Endothelial cell of umbilical vein (primary cell): ENCODE measurements around the gene HLA-DPB1. TPM values are rescaled to one million over a fixed set of nuclear protein-coding genes. Genes with fewer than 3 reads are reported as not detected.

Experiments used
- BruUV-seq: library from RNA; stranded (reverse); fragments of 400-500 nt; replicated peaks from 2 replicates; lab custom pipeline; 2021; lab: Mats Ljungman, UMichigan
- CTCF ChIA-PET: fragments of 300-600, 350-600 bp; sonication (Branson Sonifier 250); formaldehyde crosslinking; loops from one replicate; lab custom pipeline; 2021; ENCODE audit warnings: antibody characterized with exemption, inconsistent platforms; lab: Charles Lee
- POLR2A ChIA-PET: fragments of 300-600, 350-600 bp; sonication (Branson Sonifier 250); formaldehyde crosslinking; loops from one replicate; lab custom pipeline; 2021; ENCODE audit warnings: antibody characterized with exemption, inconsistent platforms; lab: Charles Lee
- DNase-seq: peaks from one replicate; pipeline ENCODE4 v3.0.0-alpha.2; 2011; ENCODE audit warnings: low read depth, low spot score
- FAIRE-seq: peaks from 2 replicates; lab custom pipeline; 2011; peaks lifted over from hg19 to GRCh38; lab: Jason Lieb, UNC
- H2AFZ ChIP-seq: 2 replicates; pipeline ENCODE4 v1.6.0; 2012; ENCODE audit warnings: low read depth, low read length, control low read depth, inconsistent platforms
- H3K27ac ChIP-seq: 2 replicates; pipeline ENCODE4 v1.5.1; 2011; ENCODE audit warnings: low read depth, mild to moderate bottlenecking, control low read depth, low read length, moderate library complexity; ENCODE audit not compliant: insufficient read depth
- H3K27me3 ChIP-seq, 2 experiments: 2 replicates each; pipeline versions ENCODE4 v1.6.0 to v1.6.1; 2011; ENCODE audit warnings: low read length in 2 of 2, mixed read lengths in 1 of 2; ENCODE audit not compliant: control insufficient read depth in 2 of 2, insufficient read depth in 2 of 2
- H3K36me3 ChIP-seq, 2 experiments: 2 replicates in 1 of 2; 3 replicates in 1 of 2; pipeline ENCODE4 v1.5.1; 2011; ENCODE audit warnings: low read length in 2 of 2, mild to moderate bottlenecking in 1 of 2, moderate library complexity in 1 of 2; ENCODE audit not compliant: control insufficient read depth in 2 of 2, insufficient read depth in 2 of 2; ENCODE audit errors: extremely low read depth in 1 of 2
- H3K4me1 ChIP-seq: 3 replicates; pipeline ENCODE4 v1.5.1; 2011; ENCODE audit warnings: mild to moderate bottlenecking, low read length; ENCODE audit not compliant: control insufficient read depth, insufficient read depth; ENCODE audit errors: extremely low read depth
- H3K4me2 ChIP-seq: 2 replicates; pipeline ENCODE4 v1.6.1; 2011; ENCODE audit warnings: low read length, control low read depth, mixed read lengths; ENCODE audit not compliant: insufficient read depth
- H3K4me3 ChIP-seq, 3 experiments: fragments of 200-600 bp in 1 of 3; sonication (generic), shearing (Covaris generic) in 1 of 3; replicated peaks in 1 of 3; 2 replicates each; pipeline ENCODE4 v1.5.1; 2011 to 2016; ENCODE audit warnings: control low read depth in 3 of 3, low read length in 3 of 3, mild to moderate bottlenecking in 2 of 3, inconsistent platforms in 1 of 3, low read depth in 1 of 3, moderate library complexity in 1 of 3; ENCODE audit not compliant: insufficient read depth in 1 of 3
- H3K79me2 ChIP-seq: 2 replicates; pipeline ENCODE4 v1.6.0; 2012; ENCODE audit warnings: low read length, inconsistent platforms; ENCODE audit not compliant: control insufficient read depth, insufficient read depth
- H3K9ac ChIP-seq: replicated peaks from 2 replicates; pipeline ENCODE3; 2011; ENCODE audit warnings: low read length, control low read depth; ENCODE audit not compliant: insufficient read depth; ENCODE audit errors: extremely low read depth
- H3K9me1 ChIP-seq: replicated peaks from 3 replicates; pipeline ENCODE4 v1.6.0; 2011; ENCODE audit warnings: mild to moderate bottlenecking, low read length; ENCODE audit not compliant: control insufficient read depth, insufficient read depth; ENCODE audit errors: extremely low read depth
- H3K9me3 ChIP-seq: replicated peaks from 2 replicates; pipeline ENCODE4 v1.5.1; 2012; ENCODE audit warnings: low read length, inconsistent platforms; ENCODE audit not compliant: control insufficient read depth, insufficient read depth
- H4K20me1 ChIP-seq: replicated peaks from 2 replicates; pipeline ENCODE3; 2011; ENCODE audit warnings: mild to moderate bottlenecking, low read length; ENCODE audit not compliant: control insufficient read depth, insufficient read depth; ENCODE audit errors: extremely low read depth
- EZH2 ChIP-seq: IDR thresholded peaks from 2 replicates; pipeline ENCODE4 v1.6.1; 2012; ENCODE audit warnings: borderline replicate concordance, low read depth, mild to moderate bottlenecking, moderate library complexity, low read length, inconsistent platforms; ENCODE audit not compliant: severe bottlenecking
- FOS ChIP-seq: IDR thresholded peaks from 2 replicates; pipeline ENCODE4 v1.6.1; 2011; ENCODE audit warnings: mild to moderate bottlenecking, low read length, moderate library complexity, borderline replicate concordance; ENCODE audit not compliant: insufficient read depth
- GATA2 ChIP-seq: IDR thresholded peaks from 2 replicates; pipeline ENCODE4 v1.7.0; 2011; ENCODE audit warnings: low read depth, mild to moderate bottlenecking, moderate library complexity, mixed read lengths, low read length; ENCODE audit not compliant: insufficient read length, insufficient read depth
- JUN ChIP-seq: IDR thresholded peaks from 2 replicates; pipeline ENCODE4 v1.6.1; 2011; ENCODE audit warnings: borderline replicate concordance, low read depth; ENCODE audit not compliant: insufficient read length, insufficient read depth
- MYC ChIP-seq: IDR thresholded peaks from one replicate; pipeline ENCODE4 v1.6.1; 2011; ENCODE audit warnings: mild to moderate bottlenecking, low read depth, low read length
- POLR2A ChIP-seq: IDR thresholded peaks from 2 replicates; pipeline ENCODE4 v1.6.1; 2012; ENCODE audit warnings: low read depth, mild to moderate bottlenecking, control low read depth, low read length
- POLR2AphosphoS5 ChIP-seq: IDR thresholded peaks from 2 replicates; pipeline ENCODE4 v1.6.1; 2012; ENCODE audit warnings: low read depth, mild to moderate bottlenecking, control low read depth, low read length, moderate library complexity; ENCODE audit not compliant: insufficient read depth
- dilution Hi-C: fragments of 300-500 bp; cut with MboI; formaldehyde crosslinking; loops from one replicate; pipeline ENCODE4 v1.15.0; 2019; ENCODE audit warnings: low sequenced_read_pairs; ENCODE audit not compliant: extremely low pct_ligation_motif_present
- intact Hi-C: fragments of 100-400 bp; cut with micrococcal nuclease; formaldehyde crosslinking; loops from one replicate; pipeline ENCODE4 v1.10.0; 2022
- polyA plus RNA-seq, 4 experiments: library from polyadenylated mRNA; depleted of rRNA in 3 of 4; stranded (reverse) in 3 of 4; unstranded in 1 of 4; fragments of >200 nt; gene quantifications; 2 replicates each; pipeline versions ENCODE4 v1.2.1 to v1.2.3, GENCODE V29; 2011 to 2012; ENCODE audit warnings: missing spikeins in 1 of 4
- total RNA-seq: library from RNA; stranded (reverse); gene quantifications from 2 replicates; pipeline ENCODE4 v1.2.3, GENCODE V29; 2021
- TF ChIP-seq, protein P1 (sequence below): IDR thresholded peaks from 2 replicates; pipeline ENCODE4 v1.6.1; 2011; ENCODE audit not compliant: insufficient read depth, insufficient read length
- TF ChIP-seq, protein P2 (sequence below), 2 donors: IDR thresholded peaks; 1 replicate in 1 of 2; 2 replicates in 1 of 2; pipeline ENCODE4 v1.5.1; 2011; ENCODE audit warnings: low read length in 2 of 2, mild to moderate bottlenecking in 2 of 2, moderate library complexity in 2 of 2, control low read depth in 1 of 2, inconsistent platforms in 1 of 2, low read depth in 1 of 2; ENCODE audit not compliant: insufficient read depth in 1 of 2; ENCODE audit errors: extremely low read depth in 1 of 2

The HLA-DPB1 gene
- total and polyA plus RNA-seq, 2 donors (not counting 3 experiments of a cell fraction or from before 2014, with no cell fraction given): 2.3 to 38.0 TPM

DNA sequence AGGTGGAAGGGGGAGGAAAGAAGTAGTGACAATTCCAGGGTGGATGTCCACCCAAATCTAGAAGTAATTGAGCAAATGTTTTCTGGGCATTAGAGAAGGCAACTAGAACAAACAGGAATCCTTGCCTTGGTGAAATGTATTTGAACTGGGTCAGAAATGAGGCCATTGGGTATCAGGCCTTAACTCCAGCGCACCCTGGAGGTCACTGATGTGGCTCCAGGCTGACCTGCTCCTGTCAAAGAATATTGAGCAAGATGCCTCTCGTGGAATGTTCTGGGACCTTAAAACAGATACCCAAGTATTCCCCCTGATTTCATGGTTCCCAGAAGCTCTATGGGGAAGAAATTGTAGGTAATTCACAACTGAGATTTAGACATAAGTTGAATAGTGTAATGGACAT lies 6.9 kb downstream of the HLA-DPB1 start:
- CTCF ChIA-PET: interaction anchor here (1.0 to 5.3 kb wide), 4 partner anchors 10 to 67 kb away, joined by 3 to 88 read pairs (median 3); partner anchors contain the start of gene HLA-DPA1
- peak; percentile 67 for FAIRE-seq

DNA sequence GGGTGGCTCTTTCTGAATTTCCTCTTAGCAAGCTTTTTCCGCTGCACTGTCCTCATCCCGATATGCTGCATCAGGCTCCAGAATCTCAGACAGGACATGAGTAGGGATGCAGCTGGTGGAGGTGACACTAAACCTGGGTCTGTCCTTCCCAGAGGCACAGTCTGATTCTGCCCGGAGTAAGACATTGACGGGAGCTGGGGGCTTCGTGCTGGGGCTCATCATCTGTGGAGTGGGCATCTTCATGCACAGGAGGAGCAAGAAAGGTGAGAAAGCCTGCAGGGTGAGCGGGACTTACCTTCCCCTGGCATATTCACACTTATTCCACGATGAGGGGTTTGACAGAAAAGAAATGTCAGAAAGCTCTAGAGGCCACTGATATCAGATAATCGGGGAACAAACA lies 9.8 kb downstream of the HLA-DPB1 start:
- DNase-seq (no peak), FAIRE-seq (no peak)
- H3K36me3 ChIP-seq: no peaks in the 10 kb centered on the region
- no peaks in the 10 kb centered on the region for H4K20me1 ChIP-seq
- H3K9me1 ChIP-seq: no peaks in the 10 kb centered on the region
- dilution Hi-C loops: no loop called here
- H3K79me2 ChIP-seq: no peaks in the 10 kb centered on the region
- no peaks in the 10 kb centered on the region for H3K9me3 ChIP-seq
- H3K4me1 ChIP-seq: peaks cover 2% of the 10 kb centered on the region
- no peak overlapping the region for H3K9ac ChIP-seq
- H3K27ac ChIP-seq: no peak overlapping the region
- no peak overlapping the region for H3K4me2 ChIP-seq
- ChIA-PET POLR2A (no interaction called here), CTCF (interaction anchor here (1.3 kb wide), 1 partner anchor 10 kb away, joined by 5 read pairs; the partner anchor contains the start of gene HLA-DPB1)
- no peak overlapping the region for H2AFZ ChIP-seq
- H3K4me3 ChIP-seq: no peak overlapping the region
- TF ChIP-seq POLR2A: no peak
- TF ChIP-seq MYC: no peak
- TF ChIP-seq FOS: no peak
- TF ChIP-seq EZH2: no peak
- TF ChIP-seq, protein P1, sequence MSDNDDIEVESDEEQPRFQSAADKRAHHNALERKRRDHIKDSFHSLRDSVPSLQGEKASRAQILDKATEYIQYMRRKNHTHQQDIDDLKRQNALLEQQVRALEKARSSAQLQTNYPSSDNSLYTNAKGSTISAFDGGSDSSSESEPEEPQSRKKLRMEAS: no peak
- TF ChIP-seq, protein P2, sequence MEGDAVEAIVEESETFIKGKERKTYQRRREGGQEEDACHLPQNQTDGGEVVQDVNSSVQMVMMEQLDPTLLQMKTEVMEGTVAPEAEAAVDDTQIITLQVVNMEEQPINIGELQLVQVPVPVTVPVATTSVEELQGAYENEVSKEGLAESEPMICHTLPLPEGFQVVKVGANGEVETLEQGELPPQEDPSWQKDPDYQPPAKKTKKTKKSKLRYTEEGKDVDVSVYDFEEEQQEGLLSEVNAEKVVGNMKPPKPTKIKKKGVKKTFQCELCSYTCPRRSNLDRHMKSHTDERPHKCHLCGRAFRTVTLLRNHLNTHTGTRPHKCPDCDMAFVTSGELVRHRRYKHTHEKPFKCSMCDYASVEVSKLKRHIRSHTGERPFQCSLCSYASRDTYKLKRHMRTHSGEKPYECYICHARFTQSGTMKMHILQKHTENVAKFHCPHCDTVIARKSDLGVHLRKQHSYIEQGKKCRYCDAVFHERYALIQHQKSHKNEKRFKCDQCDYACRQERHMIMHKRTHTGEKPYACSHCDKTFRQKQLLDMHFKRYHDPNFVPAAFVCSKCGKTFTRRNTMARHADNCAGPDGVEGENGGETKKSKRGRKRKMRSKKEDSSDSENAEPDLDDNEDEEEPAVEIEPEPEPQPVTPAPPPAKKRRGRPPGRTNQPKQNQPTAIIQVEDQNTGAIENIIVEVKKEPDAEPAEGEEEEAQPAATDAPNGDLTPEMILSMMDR (IDR thresholded peaks at IDR 0.05; ENCODE audit: extremely low read depth in 1 of 2, insufficient read depth in 1 of 2, low read depth in 1 of 2, low read length in 2 of 2): no peak
- no peak for TF ChIP-seq JUN
- no peak for TF ChIP-seq GATA2
- no peak for TF ChIP-seq POLR2AphosphoS5
- no TSS peak for BruUV-seq
- no peaks in the 10 kb centered on the region for H3K27me3 ChIP-seq
- intact Hi-C loops: no loop called here

More for the DNA sequence above, 6.9 kb downstream of the HLA-DPB1 start:
- Histone ChIP-seq H3K4me1 (peaks cover 4% of the 10 kb centered on the region), H3K9me1 (no peaks in the 10 kb centered on the region), H3K27ac (no peak overlapping the region), H2AFZ (no peak overlapping the region), H3K79me2 (no peaks in the 10 kb centered on the region), H4K20me1 (no peaks in the 10 kb centered on the region), H3K4me3 (no peak overlapping the region), H3K27me3 (no peaks in the 10 kb centered on the region), H3K4me2 (no peak overlapping the region), H3K9me3 (no peaks in the 10 kb centered on the region), H3K36me3 (no peaks in the 10 kb centered on the region), H3K9ac (no peak overlapping the region)
- dilution Hi-C loops (no loop called here), intact Hi-C loops (no loop called here)
- BruUV-seq: no TSS peak
- POLR2A ChIA-PET: no interaction called here
- TF ChIP-seq EZH2 (no peak), MYC (no peak)
- TF ChIP-seq, protein P2 (IDR thresholded peaks at IDR 0.05; ENCODE audit: extremely low read depth in 1 of 2, insufficient read depth in 1 of 2, low read depth in 1 of 2, low read length in 2 of 2): peak; percentile 13 to 48
- DNase-seq: no peak
